ENCODE results near the gene SBNO1.

DNA sequence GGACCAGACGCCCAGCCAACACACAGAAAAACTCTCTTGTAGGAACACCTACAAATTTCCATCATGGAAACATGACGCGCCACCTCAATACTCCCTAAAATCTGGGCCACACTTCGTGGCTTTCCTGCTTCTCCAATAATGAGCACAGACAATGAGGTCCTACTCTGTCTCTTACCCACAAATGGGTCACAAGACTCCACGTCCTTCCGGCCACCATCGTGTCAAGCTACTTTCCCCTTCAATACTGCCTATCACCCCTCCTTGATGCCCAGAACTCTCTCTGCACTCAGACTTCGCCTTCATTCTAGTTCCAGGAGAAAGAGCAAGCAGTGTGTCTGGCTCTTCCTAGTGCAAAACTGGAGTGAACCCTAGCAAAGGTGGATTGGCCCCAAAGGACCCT is 28.1 kb downstream of the SBNO1 start:
- no peak for TF ChIP-seq CTCF (IDR thresholded peaks at IDR 0.05)
- TF ChIP-seq EZH2 (IDR thresholded peaks at IDR 0.05; ENCODE audit: borderline replicate concordance, insufficient read depth, low read depth, low read length, poor library complexity, severe bottlenecking), result no peak
